Activated CD4-positive, CD25-positive, alpha-beta regulatory T cell treated with anti-CD3 and anti-CD28 coated beads, Interleukin-2, amount 50 U/mL, for 24 hours (primary cell): Measurements from ENCODE around the gene RBBP4.
A peak's percentile ranks its signal among the peaks of the same experiment; 100 is the strongest.
"Not testable (repeated sequence)": the region's sequence is repeated elsewhere in the genome, so short reads cannot be mapped to it uniquely, and the experiment has no call there.

Experiments used
- ATAC-seq, 2 donors: fragments of 150-1000 bp; cut with Tn5 transposase; one replicate each; pipeline ENCODE4 v1.10.0; 2021; ENCODE audit warnings: mild to moderate bottlenecking in 1 of 2, moderate library complexity in 1 of 2

RBBP4 gene

DNA sequence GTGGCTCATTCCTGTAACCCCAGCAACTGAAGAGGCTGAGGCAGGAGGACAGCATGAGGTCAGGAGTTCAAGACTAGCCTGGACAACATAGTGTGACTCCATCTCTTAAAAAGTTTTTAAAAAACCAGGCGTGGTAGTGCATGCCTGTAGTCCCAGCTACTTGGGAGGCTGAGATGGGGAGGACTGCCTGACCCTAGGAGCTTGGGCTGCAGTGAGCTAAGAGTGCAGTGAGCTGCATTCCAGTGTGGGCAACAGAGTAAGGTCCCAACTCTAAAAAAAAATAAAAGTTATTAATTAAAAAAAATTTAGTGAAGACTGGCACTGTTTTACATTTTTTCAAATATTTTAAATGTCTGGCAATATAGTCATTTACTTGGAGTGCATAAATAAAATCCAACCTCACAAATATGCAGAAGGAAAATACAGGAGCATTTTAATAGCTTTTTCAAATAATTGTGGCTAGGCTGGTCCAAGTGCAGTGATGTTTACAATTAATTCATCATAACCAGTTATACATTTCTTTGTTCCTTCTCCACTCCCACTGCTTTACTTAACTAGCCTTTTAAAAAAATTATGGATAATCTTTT is 11.4 kb upstream of the RBBP4 start:
- ATAC-seq, result no peak

DNA sequence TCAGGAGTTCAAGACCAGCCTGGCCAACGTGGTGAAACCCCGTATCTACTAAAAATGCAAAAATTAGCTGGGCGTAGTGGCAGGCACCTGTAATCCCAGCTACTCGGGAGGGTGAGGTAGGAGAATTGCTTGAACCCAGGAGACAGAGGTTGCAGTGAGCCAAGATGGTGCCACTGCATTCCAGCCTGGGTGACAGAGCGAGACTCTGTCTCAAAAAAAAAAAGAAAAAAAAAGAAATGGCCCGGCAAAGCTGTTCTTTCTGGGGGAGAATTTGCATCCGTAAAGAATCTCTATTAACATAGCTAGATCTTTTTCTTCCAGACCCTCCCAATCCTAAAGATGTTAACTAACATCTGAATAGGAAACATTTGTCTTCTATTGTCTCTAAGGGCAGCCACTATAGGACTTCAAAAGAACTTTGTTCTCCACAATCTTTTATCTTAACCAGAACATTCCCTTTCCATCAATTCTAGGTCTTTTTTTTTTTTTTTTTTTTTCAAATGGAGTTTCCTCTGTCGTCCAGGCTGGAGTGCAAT is 8.6 kb upstream of the RBBP4 start:
- ATAC-seq, result not testable (repeated sequence)

DNA sequence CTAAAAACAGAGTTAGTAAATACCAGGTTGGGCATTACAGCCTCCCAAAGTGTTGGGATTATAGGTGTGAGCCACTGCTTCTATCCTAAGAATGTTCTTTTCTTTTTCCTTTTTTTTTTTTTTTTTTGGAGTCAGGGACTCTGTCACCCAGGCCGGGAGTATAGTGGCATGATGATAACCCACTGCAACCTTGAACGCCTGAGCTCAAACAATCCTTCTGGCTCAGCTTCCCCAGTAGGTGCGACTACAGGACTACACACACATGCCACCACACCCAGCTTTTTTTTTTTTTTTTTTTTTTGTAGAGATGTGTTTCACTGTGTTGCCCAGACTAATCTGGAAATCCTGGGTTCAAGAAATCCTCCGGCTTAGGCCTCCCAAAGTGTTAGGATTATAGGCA is 6.6 kb upstream of the RBBP4 start:
- ATAC-seq, result no peak

DNA sequence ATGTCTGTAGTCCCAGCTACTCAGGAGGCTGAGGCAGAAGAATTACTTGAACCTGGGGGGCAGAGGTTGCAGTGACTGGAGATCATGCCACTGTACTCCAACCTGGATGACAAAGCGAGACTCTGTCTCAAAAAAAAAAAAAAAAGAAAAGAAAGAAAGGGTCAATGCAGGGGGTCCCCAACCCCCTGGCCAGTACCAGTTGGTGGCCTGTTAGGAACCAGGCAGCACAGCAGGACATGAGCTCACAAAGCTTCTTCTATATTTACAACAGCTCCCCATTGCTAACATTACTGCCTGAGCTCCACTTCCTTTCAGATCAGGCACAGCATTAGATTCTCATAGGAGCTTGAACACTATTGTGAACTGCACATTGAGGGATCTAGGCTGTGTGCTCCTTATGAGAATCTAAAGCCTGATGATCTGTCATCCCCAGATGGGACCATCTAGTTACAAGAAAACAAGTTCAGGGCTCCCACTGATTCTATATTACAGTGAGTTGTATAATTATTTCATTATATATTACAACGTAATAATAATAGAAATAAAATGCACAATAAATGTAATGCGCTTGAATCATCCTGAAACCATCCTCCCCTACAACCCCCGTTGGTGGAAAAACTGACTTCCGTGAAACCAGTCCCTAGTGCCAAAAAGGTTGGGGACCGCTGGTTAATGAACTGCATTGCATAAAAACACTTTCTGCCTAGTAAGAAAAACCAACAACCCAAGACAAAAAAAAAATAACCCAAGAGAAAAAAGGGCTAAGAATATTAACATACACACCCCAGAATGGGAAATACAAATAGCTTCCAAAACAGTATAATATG is 3.5 kb upstream of the RBBP4 start:
- no peak for ATAC-seq

DNA sequence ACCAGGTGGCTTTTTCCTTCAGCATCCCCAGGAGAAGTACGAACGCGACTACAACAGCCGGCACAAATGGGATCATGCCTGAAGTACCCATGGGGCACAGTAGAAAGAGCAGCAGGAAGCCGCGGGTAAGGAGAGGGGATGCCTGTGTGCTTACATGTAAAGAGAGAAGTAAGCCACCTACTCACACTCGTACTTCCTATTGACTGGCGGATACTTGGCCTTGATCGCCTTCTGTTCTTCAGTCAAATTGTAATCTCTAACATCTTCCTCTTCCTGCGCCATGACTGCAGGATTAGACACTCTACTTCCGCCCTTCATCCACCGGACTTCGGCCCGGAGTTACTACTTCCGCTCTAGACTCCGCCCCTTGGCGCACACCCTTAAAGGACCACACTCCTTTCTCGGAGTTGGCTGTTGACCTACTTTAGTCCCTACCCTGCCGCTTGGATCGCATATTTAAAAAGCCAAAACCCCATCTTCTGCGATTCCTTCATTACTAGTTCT is 708 bp upstream of the RBBP4 start, which contains the start of gene ZBTB8OS:
Gene ZBTB8OS (minus strand): TSS at position 303 of the 504 bp plus-strand sequence. CDS start 21 bp downstream, at position 282.
- ATAC-seq, result peak; percentile 74 to 79

DNA sequence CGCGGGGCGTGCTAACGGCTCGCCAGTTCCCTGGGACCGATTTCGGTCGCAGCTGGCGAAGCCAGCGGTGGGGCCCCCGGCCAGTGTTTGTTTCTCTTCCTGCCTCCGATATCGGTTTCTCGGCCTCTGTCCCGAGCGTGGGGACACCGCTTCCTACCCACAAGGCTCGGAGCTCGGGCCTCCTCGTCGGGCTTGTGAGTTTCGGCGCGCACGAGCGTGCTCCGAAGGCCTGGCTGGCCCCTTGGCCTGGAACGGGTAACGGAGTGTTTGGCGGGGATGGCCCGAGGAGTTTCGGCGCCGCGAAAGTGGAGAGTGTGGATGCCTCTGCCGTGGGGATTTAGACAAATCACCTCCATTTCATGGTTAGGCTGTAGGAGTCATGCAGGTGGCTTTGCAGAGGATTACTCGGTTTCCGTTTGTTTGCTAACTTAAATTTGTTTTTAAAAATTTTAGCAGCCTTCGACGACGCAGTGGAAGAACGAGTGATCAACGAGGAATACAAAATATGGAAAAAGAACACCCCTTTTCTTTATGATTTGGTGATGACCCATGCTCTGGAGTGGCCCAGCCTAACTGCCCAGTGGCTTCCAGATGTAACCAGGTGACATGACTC is 559 bp downstream of the RBBP4 start:
- peak in 1 of 2 donors; percentile 1 for ATAC-seq

GRCh38 chr1:32652244-32652962 is 1.4 kb downstream of the RBBP4 start:
- no peak for ATAC-seq

DNA sequence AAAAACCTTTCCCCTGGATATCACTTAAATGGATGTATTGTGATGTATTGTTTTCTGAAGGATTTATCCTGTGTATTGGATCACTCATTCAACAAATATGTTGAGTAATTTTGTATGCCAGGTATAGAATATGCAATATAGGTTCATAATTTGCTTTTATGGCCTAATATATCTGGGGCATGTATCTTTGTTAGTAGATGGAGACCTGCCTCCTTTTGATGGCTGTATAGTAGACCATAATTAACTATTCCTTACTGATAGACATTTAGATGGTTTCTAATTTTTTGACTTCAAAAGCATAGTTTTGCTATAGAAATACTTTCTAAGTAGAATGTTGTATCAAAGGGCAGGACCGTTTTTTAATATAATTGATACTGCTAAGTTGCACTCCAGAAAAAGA is 8.6 kb downstream of the RBBP4 start:
- ATAC-seq, result no peak

DNA sequence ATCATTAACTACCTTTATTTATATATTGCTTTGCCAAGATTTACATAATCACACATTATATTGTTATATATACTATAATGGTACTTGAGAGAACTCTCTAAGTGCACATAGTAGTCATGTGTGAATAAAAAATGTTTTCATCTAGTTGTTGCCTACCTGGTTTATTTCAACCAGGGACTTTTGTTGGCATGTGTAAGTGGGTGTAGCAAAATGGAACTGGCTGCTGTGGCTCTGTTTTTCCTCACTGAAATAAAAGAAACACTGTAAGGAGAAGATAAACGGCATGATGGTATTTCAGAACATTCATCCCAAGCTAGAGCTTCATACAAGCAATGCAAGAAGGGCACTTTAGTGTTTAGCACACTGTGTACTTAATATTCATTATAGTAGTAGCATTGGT is 14.9 kb downstream of the RBBP4 start:
- ATAC-seq, result no peak

GRCh38 chr1:32666901-32667566 is 16.0 kb downstream of the RBBP4 start:
- ATAC-seq, result no peak

GRCh38 chr1:32668716-32669115 is 17.7 kb downstream of the RBBP4 start:
- ATAC-seq, result not testable (repeated sequence)

DNA sequence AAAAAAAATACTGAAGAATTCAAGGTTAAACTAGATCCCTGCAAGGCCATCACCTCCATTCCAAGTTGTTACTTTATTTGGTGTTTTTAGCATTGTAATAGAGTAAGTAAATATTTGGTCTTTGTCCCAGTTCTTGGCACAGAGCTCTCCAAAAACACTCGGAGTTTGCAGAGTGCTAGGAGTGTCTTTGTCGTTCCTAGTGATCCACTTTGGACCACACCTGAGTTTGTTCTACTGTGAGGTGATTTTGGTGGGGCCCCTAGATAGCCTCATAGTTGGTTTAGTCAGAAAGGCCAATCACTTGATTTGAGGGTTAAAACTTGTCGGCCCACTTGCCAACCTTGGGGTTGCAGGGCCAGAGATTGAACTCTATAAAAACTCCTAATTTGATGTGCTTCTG is 25.9 kb downstream of the RBBP4 start:
- no peak for ATAC-seq

DNA sequence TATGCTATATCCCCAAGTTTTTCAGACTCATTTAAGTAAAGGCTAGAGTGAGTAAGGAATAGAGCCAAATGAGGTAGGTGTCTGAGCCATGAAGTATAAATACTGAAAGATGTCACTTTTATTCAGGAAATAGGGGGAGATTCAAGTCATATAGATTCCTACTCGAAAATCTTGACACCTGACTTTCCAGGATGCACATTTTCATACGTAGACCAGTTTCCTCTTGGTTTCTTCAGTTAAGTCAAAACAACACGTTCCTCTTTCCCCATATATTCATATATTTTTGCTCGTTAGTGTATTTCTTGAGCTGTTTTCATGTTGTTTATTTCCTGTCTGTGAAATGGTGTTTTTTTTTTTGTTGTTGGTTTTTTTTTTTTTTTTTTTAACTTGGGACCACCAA is 29.0 kb downstream of the RBBP4 start:
- ATAC-seq, result not testable (repeated sequence)

- no peak for ATAC-seq
Measured at GRCh38 chr1:32680642-32681041, 29.6 kb downstream of the RBBP4 start.

DNA sequence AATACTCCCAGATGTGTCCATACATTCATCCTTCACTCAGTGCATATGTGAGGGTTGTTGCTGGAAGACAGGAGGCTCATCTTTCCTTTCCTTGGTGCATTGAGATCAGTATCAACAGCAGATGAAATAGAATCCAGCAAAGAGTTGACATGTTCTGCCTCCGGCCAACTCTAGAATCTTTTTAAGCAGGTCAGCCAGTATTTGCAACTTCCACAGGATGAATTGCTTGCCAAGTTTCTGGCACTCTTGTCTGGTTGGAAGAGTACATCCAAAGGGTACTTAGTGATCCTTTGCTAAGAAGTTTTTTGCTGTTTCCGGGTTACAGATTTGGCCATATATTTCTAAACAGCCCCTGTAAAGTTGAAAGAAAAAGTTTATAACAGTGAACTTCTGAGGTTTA is 30.5 kb downstream of the RBBP4 start:
- ATAC-seq, result no peak

DNA sequence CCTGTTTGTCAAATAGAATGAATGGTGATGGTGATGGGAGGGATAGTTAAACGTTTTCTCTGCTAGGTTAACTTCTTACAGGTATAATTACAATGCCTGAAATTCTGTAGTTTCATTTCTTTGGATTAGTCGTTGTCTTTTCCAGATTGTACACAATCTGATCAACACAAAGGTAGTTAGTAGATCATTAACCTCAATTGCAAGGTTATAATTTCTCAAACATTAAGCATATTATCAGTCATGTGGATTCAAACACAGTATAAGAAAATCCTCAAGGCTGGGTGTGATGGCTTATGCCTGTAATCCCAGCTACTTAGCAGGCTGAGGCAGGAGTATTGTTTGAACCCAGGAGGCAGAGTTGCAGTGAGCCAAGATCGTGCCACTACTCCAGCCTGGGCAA is 31.0 kb downstream of the RBBP4 start:
- ATAC-seq, result no peak

DNA sequence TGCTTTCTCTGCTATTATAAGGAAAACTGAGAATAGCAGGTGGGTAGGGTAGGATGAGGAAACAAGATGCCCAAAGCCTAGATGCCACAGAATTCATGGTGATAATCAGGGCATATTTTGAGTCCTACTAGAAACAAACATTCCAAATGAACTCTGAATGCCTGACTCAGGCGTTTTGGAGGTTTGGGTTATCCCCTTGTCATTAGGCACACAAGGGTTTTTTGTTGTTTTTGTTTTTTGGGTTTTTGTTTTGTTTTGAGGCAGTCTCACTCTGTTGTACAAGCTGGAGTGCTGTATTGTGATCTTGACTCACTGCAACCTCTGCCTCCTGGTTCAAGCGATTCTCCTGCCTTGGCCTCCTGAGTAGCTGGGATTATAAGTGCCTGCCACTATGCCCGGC is 32.4 kb downstream of the RBBP4 start:
- no peak for ATAC-seq

DNA sequence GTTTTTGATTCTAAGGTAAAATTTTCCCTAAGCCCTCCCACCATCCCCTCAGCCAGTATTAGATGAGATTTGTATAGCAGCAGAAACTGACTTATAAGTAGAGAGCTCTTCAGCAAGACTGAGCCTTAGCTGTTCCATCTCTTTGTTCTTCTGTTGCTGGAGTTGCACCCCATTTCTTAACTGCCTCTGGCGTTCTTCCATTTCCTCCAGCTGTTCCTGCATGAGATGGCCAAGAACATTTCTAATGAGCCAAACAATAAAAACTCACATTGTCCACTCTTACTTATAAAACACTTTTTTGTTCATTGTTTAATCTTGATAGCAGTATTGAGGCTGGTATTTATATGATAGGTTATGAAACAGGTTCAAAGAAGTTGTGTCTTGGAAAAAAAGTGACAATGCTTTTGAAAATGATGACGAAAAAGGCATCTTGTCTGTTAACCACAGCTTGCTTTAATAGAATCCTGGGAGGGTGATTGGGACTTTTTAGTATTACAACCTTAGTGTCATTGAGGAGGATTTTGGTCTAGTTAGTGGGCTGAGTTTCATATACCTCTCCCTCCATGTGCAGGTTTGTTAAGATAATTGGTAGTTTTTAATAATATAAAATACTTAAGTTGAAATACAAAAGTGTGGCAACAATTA is 33.3 kb downstream of the RBBP4 start:
- no peak for ATAC-seq

GRCh38 chr1:32685498-32685897 is 34.5 kb downstream of the RBBP4 start:
- ATAC-seq, result no peak

- no peak for ATAC-seq
Measured at GRCh38 chr1:32686387-32686786, 35.4 kb downstream of the RBBP4 start.

GRCh38 chr1:32693455-32694174 is 42.6 kb downstream of the RBBP4 start:
- ATAC-seq, result no peak
